GM18511 (cell line): Measurements from ENCODE around the gene GNAZ.
"Not testable (repeated sequence)": the region's sequence is repeated elsewhere in the genome, so short reads cannot be mapped to it uniquely, and the experiment has no call there.

ENCODE experiments used
- ATAC-seq: cut with Tn5 transposase; IDR thresholded peaks from one replicate; pipeline ENCODE4 v1.9.1; 2021; ENCODE audit warnings: mild to moderate bottlenecking, moderate library complexity; ENCODE audit not compliant: unreplicated experiment

Gene GNAZ

GRCh38 chr22:23042179-23042578 is 28.1 kb upstream of the GNAZ start:
- ATAC-seq: no peak

GRCh38 chr22:23044570-23044969 is 25.7 kb upstream of the GNAZ start:
- no peak for ATAC-seq

GRCh38 chr22:23045461-23045860 is 24.9 kb upstream of the GNAZ start:
- ATAC-seq: no peak

GRCh38 chr22:23047265-23047664 is 23.1 kb upstream of the GNAZ start:
- no peak for ATAC-seq

- ATAC-seq: no peak
Measured at GRCh38 chr22:23047742-23048141, 22.6 kb upstream of the GNAZ start.

GRCh38 chr22:23050546-23050945 is 19.8 kb upstream of the GNAZ start:
- ATAC-seq: not testable (repeated sequence)

- ATAC-seq: no peak
Measured at GRCh38 chr22:23053051-23053707, 17.1 kb upstream of the GNAZ start.

- ATAC-seq: no peak
Measured at GRCh38 chr22:23053912-23054530, 16.3 kb upstream of the GNAZ start.

- peak; percentile 80 for ATAC-seq
Measured at GRCh38 chr22:23054531-23055257, 15.6 kb upstream of the GNAZ start.

GRCh38 chr22:23055449-23056179 is 14.7 kb upstream of the GNAZ start:
- ATAC-seq: no peak

GRCh38 chr22:23057331-23057730 is 13.0 kb upstream of the GNAZ start:
- no peak for ATAC-seq

- no peak for ATAC-seq
Measured at GRCh38 chr22:23058063-23058462, 12.3 kb upstream of the GNAZ start.

- ATAC-seq: no peak
Measured at GRCh38 chr22:23058481-23059283, 11.6 kb upstream of the GNAZ start.

- no peak for ATAC-seq
Measured at GRCh38 chr22:23059284-23059948, 10.9 kb upstream of the GNAZ start.

- no peak for ATAC-seq
Measured at GRCh38 chr22:23060612-23061400, 9.5 kb upstream of the GNAZ start.

- no peak for ATAC-seq
Measured at GRCh38 chr22:23061471-23062280, 8.6 kb upstream of the GNAZ start.

- no peak for ATAC-seq
Measured at GRCh38 chr22:23062616-23063538, 7.4 kb upstream of the GNAZ start.
